ENCODE results near the gene SLC22A12.

Gene SLC22A12

DNA sequence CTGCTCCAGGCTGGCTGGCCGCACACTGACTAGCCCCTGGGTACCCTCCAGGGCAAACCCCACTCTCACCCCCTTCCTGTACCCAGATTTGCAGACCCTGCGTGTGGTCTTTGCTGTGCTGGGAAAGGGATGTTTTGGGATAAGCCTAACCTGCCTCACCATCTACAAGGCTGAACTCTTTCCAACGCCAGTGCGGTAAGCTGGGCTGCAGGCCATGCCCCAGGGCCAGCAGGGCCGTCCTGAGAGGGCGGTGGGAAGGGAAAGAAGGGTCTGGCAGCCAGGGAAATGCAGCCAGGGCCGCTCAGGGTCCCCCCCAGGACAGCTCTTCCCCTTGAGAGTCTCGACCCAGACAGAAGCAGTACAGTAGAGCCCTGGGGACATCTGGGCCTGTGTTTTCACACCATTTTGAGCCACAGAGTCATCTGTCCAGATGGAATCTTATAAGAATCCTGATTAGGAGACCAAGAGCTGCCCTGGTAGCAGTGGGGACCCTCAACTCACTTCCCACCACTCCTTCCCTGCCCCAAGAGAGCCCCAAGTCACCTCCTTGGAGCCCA, 22.4 kb upstream of the SLC22A12 start:
- DNase-seq (ENCODE audit: low read depth), result no peak
- H3K4me3 ChIP-seq (ENCODE audit: low read depth, low read length), result no peak overlapping the region
- TF ChIP-seq, protein P1, sequence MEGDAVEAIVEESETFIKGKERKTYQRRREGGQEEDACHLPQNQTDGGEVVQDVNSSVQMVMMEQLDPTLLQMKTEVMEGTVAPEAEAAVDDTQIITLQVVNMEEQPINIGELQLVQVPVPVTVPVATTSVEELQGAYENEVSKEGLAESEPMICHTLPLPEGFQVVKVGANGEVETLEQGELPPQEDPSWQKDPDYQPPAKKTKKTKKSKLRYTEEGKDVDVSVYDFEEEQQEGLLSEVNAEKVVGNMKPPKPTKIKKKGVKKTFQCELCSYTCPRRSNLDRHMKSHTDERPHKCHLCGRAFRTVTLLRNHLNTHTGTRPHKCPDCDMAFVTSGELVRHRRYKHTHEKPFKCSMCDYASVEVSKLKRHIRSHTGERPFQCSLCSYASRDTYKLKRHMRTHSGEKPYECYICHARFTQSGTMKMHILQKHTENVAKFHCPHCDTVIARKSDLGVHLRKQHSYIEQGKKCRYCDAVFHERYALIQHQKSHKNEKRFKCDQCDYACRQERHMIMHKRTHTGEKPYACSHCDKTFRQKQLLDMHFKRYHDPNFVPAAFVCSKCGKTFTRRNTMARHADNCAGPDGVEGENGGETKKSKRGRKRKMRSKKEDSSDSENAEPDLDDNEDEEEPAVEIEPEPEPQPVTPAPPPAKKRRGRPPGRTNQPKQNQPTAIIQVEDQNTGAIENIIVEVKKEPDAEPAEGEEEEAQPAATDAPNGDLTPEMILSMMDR (conservative IDR thresholded peaks at IDR 0.05; ENCODE audit: low read depth, low read length), result no peak

DNA sequence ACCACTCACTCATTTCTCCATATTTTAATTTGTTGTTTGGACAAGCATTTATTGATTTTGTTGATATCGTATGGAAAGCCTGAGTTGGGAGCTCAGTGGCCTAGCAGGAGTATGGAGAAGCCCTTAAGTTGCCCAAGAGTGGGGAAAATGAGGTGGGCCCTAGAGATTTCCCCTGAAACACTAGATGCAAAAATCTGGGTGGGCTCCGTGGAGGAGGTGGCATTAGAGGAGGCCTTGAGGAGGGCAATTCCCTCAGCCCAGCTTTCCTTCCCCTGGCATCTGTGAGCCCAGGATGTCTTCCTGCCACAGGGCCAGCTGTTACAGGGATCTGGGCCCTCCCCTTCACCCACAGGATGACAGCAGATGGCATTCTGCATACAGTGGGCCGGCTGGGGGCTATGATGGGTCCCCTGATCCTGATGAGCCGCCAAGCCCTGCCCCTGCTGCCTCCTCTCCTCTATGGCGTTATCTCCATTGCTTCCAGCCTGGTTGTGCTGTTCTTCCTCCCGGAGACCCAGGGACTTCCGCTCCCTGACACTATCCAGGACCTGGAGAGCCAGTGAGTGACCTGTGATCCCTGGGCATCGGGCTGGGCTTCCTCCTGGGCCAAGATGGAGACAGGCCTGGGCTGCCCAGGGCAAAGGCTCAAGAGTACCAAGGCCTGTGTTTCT, 21.6 kb upstream of the SLC22A12 start:
- TF ChIP-seq, protein P1 (conservative IDR thresholded peaks at IDR 0.05; ENCODE audit: low read depth, low read length), result no peak
- DNase-seq (ENCODE audit: low read depth), result no peak
- no peak overlapping the region for H3K4me3 ChIP-seq (ENCODE audit: low read depth, low read length)

DNA sequence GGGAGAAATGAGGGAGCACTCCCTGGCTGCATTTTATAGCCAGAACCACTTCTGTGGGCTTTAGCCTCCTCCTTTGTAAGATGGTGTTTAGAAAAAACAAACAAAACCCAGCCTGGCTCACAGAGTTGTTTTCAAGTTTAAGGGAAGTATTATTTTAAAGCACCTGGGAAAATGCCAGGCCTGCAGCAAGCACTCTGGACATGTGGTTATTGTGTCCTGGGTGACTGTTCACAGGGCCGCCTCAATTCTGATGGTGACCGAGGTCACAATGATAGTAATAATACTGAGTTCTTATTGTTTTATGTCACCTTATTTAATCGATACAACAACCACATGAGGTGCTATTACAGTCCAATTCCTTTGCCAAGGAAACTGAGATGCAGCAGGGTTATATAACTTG, 20.7 kb upstream of the SLC22A12 start:
- TF ChIP-seq, protein P1 (conservative IDR thresholded peaks at IDR 0.05; ENCODE audit: low read depth, low read length), result no peak
- no peak overlapping the region for H3K4me3 ChIP-seq (ENCODE audit: low read depth, low read length)
- no peak for DNase-seq (ENCODE audit: low read depth)

DNA sequence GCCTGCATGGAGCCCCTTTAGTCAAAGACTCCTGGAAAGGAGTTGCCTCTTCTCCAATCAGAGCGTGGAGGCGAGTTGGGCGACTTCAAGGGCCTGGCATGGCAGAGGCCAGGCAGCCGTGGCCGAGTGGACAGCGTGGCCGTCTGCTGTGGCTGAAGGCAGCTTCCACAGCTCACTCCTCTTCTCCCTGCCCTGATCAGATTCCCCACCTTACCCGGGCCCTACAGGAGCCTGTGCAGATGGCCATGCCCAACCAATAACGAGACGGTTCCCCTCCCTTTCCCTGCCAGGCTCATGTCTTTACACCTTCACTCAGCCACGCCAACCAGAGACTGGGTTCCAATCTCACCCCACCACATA, 20.0 kb upstream of the SLC22A12 start:
- TF ChIP-seq, protein P1 (conservative IDR thresholded peaks at IDR 0.05; ENCODE audit: low read depth, low read length), result no peak
- no peak for DNase-seq (ENCODE audit: low read depth)
- H3K4me3 ChIP-seq (ENCODE audit: low read depth, low read length), result no peak overlapping the region

DNA sequence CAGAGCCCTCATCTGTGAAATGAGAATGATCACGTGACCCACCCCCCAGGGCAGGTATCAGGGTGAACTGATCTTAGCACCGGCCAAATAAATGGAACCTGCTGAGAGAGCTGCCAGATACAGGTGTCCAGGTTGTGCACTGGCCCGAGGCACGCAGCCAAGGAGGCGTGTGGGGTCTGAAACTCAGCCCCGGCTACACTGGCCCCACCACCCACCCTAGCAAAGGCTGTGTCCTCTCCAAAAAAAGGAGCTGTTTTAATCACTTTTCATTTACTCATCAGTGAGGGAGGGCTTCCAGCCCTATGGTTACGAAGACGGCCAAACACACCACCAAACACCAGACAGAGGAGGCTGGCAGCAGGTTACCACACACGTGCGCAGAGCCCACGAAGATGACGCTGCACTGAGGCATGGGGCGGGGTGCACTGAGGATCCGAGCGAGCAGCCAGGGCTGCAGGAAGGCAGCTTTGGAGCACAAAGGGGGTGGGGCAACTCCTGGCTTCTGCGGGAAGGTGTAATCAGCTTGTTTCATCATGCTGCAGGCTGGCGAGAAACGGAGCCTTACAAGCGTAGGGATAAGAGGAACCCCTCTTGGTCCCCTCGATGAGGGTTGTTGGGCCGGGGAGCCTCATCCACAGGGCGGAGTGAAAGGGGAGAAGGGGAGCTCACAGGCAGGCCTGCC, 19.5 kb upstream of the SLC22A12 start:
- H3K4me3 ChIP-seq (ENCODE audit: low read depth, low read length), result no peak overlapping the region
- TF ChIP-seq, protein P1 (conservative IDR thresholded peaks at IDR 0.05; ENCODE audit: low read depth, low read length), result no peak
- no peak for DNase-seq (ENCODE audit: low read depth)

DNA sequence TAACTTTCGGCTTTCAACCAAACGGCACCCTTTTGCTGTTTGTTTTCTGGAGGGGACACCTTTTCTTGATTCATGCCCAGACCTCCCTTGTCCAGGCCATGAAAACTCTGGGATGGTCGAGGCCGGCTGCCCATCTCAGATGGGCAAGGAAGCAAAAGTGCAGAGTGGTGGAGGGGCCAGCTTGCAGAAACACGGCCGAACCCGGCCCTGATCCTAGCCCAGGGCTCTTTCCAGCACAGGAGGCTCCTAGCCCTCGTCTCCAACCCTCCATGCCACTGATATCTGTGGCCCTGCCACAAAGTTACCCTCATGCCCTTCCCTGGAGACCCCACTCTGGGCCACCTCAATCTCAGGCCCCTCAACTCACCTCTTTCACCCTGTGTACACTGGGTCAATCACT, 18.9 kb upstream of the SLC22A12 start:
- H3K4me3 ChIP-seq (ENCODE audit: low read depth, low read length), result no peak overlapping the region
- TF ChIP-seq, protein P1 (conservative IDR thresholded peaks at IDR 0.05; ENCODE audit: low read depth, low read length), result no peak

More for the DNA sequence above, 18.9 kb upstream of the SLC22A12 start:
- no peak for DNase-seq (ENCODE audit: low read depth)
